H9 (cell line): ENCODE results near the gene TTC3. TPM values are rescaled to one million over a fixed set of nuclear protein-coding genes. Genes with fewer than 3 reads are reported as not detected.

Experiments
- DNase-seq: peaks from one replicate; pipeline ENCODE4 v3.0.0-alpha.2; 2017
- H2AFZ ChIP-seq: one replicate; pipeline ENCODE4 v1.6.1; 2013; ENCODE audit warnings: mild to moderate bottlenecking, low read length, control low read depth, moderate library complexity
- H2AK5ac ChIP-seq: 2 replicates; pipeline ENCODE4 v1.6.1; 2013; ENCODE audit warnings: low read length, control low read depth, mixed read lengths; ENCODE audit not compliant: insufficient read length
- H2BK120ac ChIP-seq: one replicate; pipeline ENCODE4 v1.6.1; 2013; ENCODE audit warnings: low read depth, mild to moderate bottlenecking, low read length, control low read depth, inconsistent platforms; ENCODE audit not compliant: poor library complexity, severe bottlenecking
- H2BK12ac ChIP-seq: 2 replicates; pipeline ENCODE4 v1.6.1; 2013; ENCODE audit warnings: low read length, control low read depth, mixed read lengths, low read depth; ENCODE audit not compliant: insufficient read length
- H2BK15ac ChIP-seq: 2 replicates; pipeline ENCODE4 v1.6.1; 2013; ENCODE audit warnings: low read depth, low read length, control low read depth
- H2BK20ac ChIP-seq: one replicate; pipeline ENCODE4 v1.6.1; 2013; ENCODE audit warnings: low read depth, mild to moderate bottlenecking, low read length, control low read depth, inconsistent platforms; ENCODE audit not compliant: poor library complexity, severe bottlenecking
- H2BK5ac ChIP-seq: 2 replicates; pipeline ENCODE4 v1.6.1; 2013; ENCODE audit warnings: low read length, control low read depth, mixed read lengths; ENCODE audit not compliant: insufficient read length
- H3K14ac ChIP-seq: 2 replicates; pipeline ENCODE4 v1.6.1; 2013; ENCODE audit warnings: low read length, control low read depth; ENCODE audit not compliant: insufficient read depth
- H3K18ac ChIP-seq: 2 replicates; pipeline ENCODE4 v1.6.1; 2013; ENCODE audit warnings: low read depth, mild to moderate bottlenecking, mixed read lengths, low read length, control low read depth; ENCODE audit not compliant: insufficient read length
- H3K23ac ChIP-seq: 2 replicates; pipeline ENCODE4 v1.6.1; 2013; ENCODE audit warnings: low read length, control low read depth, mixed read lengths, low read depth; ENCODE audit not compliant: insufficient read length
- H3K23me2 ChIP-seq: 2 replicates; pipeline ENCODE4 v1.6.1; 2013; ENCODE audit warnings: low read depth, mild to moderate bottlenecking, mixed read lengths, low read length, control low read depth; ENCODE audit not compliant: insufficient read length, poor library complexity, severe bottlenecking
- H3K27ac ChIP-seq: 2 replicates; pipeline ENCODE4 v1.5.1; 2013; ENCODE audit warnings: low read length, control low read depth, mixed read lengths, low read depth; ENCODE audit not compliant: insufficient read length
- H3K27me3 ChIP-seq: 2 replicates; pipeline ENCODE4 v1.6.1; 2013; ENCODE audit warnings: low read length, control low read depth, inconsistent platforms; ENCODE audit not compliant: insufficient read depth
- H3K4ac ChIP-seq: 2 replicates; pipeline ENCODE4 v1.6.1; 2013; ENCODE audit warnings: low read depth, mild to moderate bottlenecking, control low read depth, inconsistent platforms, low read length, moderate library complexity
- H3K4me1 ChIP-seq: 2 replicates; pipeline ENCODE4 v1.6.1; 2013; ENCODE audit warnings: low read length, control low read depth, inconsistent platforms; ENCODE audit not compliant: insufficient read depth
- H3K4me2 ChIP-seq: 2 replicates; pipeline ENCODE4 v1.6.1; 2013; ENCODE audit warnings: low read length, control low read depth, mixed read lengths; ENCODE audit not compliant: insufficient read length, insufficient read depth
- H3K56ac ChIP-seq: 2 replicates; pipeline ENCODE4 v1.6.1; 2013; ENCODE audit warnings: low read depth, mild to moderate bottlenecking, mixed read lengths, low read length, control low read depth; ENCODE audit not compliant: insufficient read length
- H3K79me1 ChIP-seq: 2 replicates; pipeline ENCODE4 v1.6.1; 2013; ENCODE audit warnings: low read depth, mild to moderate bottlenecking, moderate library complexity, low read length, control low read depth, inconsistent platforms; ENCODE audit not compliant: insufficient read depth, poor library complexity, severe bottlenecking
- H3K79me2 ChIP-seq: 2 replicates; pipeline ENCODE4 v1.6.1; 2013; ENCODE audit warnings: low read length, control low read depth, inconsistent platforms; ENCODE audit not compliant: insufficient read depth
- H3K9ac ChIP-seq: 2 replicates; pipeline ENCODE4 v1.6.1; 2013; ENCODE audit warnings: low read length, control low read depth, mixed read lengths; ENCODE audit not compliant: insufficient read length; ENCODE audit errors: extremely low read depth
- H3K9me3 ChIP-seq: one replicate; pipeline ENCODE4 v1.6.1; 2013; ENCODE audit warnings: low read depth, low read length, inconsistent platforms; ENCODE audit not compliant: control insufficient read depth
- H3T11ph ChIP-seq: one replicate; pipeline ENCODE4 v1.6.1; 2013; ENCODE audit warnings: mild to moderate bottlenecking, low read length, control low read depth, inconsistent platforms
- H4K20me1 ChIP-seq: one replicate; pipeline ENCODE4 v1.6.1; 2013; ENCODE audit not compliant: control insufficient read depth, insufficient read length, insufficient read depth
- H4K5ac ChIP-seq: 2 replicates; pipeline ENCODE4 v1.6.1; 2013; ENCODE audit warnings: low read depth, mild to moderate bottlenecking, mixed read lengths, low read length, control low read depth; ENCODE audit not compliant: insufficient read length
- H4K8ac ChIP-seq: replicated peaks from 2 replicates; pipeline ENCODE4 v1.6.1; 2013; ENCODE audit warnings: low read length, control low read depth, mixed read lengths, low read depth; ENCODE audit not compliant: insufficient read length
- H4K91ac ChIP-seq: 2 replicates; pipeline ENCODE4 v1.6.1; 2013; ENCODE audit warnings: low read depth, mild to moderate bottlenecking, moderate library complexity, mixed read lengths, low read length, control low read depth; ENCODE audit not compliant: insufficient read length
- H3K27ac Mint-ChIP-seq, 3 experiments: 2 replicates in 2 of 3; 3 replicates in 1 of 3; pipeline ENCODE4 v1.8.0; 2020 to 2021; ENCODE audit warnings: mixed read lengths in 3 of 3, mild to moderate bottlenecking in 1 of 3, moderate library complexity in 1 of 3
- H3K27me3 Mint-ChIP-seq: 2 replicates; pipeline ENCODE4 v1.8.0; 2021; ENCODE audit warnings: low read depth, mild to moderate bottlenecking, moderate library complexity, mixed read lengths
- H3K36me3 Mint-ChIP-seq, 3 experiments: 2 replicates in 2 of 3; 3 replicates in 1 of 3; pipeline ENCODE4 v1.8.0; 2020 to 2021; ENCODE audit warnings: low read depth in 3 of 3, mixed read lengths in 3 of 3; ENCODE audit not compliant: insufficient read depth in 1 of 3
- H3K4me1 Mint-ChIP-seq, 2 experiments: 2 replicates each; pipeline ENCODE4 v1.8.0; 2020; ENCODE audit warnings: mixed read lengths in 2 of 2
- H3K4me3 Mint-ChIP-seq, 2 experiments: 2 replicates in 1 of 2; 3 replicates in 1 of 2; pipeline ENCODE4 v1.8.0; 2020 to 2021; ENCODE audit warnings: mild to moderate bottlenecking in 2 of 2, mixed read lengths in 2 of 2, moderate library complexity in 1 of 2
- H3K9me3 Mint-ChIP-seq, 2 experiments: 2 replicates in 1 of 2; 3 replicates in 1 of 2; pipeline ENCODE4 v1.8.0; 2020; ENCODE audit warnings: mild to moderate bottlenecking in 2 of 2, mixed read lengths in 2 of 2, moderate library complexity in 1 of 2
- CTCF ChIP-seq: fragments of 200-600 bp; sonication (generic); conservative IDR thresholded peaks from 3 replicates; pipeline ENCODE4 v1.8.0; 2021; ENCODE audit warnings: antibody characterized with exemption, mild to moderate bottlenecking
- WGBS: extraction: QIAGEN DNeasy Blood & Tissue Kit; methylation state at CpG from one replicate; pipeline ENCODE4 v1.1.7; 2013; ENCODE audit warnings: missing lambda C conversion rate, low lambda C conversion rate, mixed read lengths; ENCODE audit not compliant: insufficient read length; ENCODE audit errors: extremely low coverage; 5-methylcytosine and 5-hydroxymethylcytosine counted together
- total RNA-seq: library from RNA; stranded (reverse); gene quantifications from 2 replicates; pipeline ENCODE4 v1.2.1, GENCODE V29; 2021

TTC3 gene
- total RNA-seq, 1 experiment from 2014 or later, result 46.5 TPM

GRCh38 chr21:37073417-37074196 lies 553 bp downstream of the TTC3 start:
- no peak for DNase-seq
- no peak overlapping the region for H2BK12ac ChIP-seq
- WGBS, result no CpG with 5 or more reads among the region's 70 CpGs
- peak overlapping the region; percentile 94 for H3K4me2 ChIP-seq
- peaks cover 5% of the 10 kb centered on the region; the same call in 1 of the 2 replicates for H3K4me1 ChIP-seq
- H2BK15ac ChIP-seq, result no peak overlapping the region
- H4K91ac ChIP-seq, result no peak overlapping the region
- no peaks in the 10 kb centered on the region for H3K79me1 ChIP-seq
- no peak overlapping the region for H3K23ac ChIP-seq
- no peak for TF ChIP-seq CTCF
- Mint-ChIP-seq H3K4me3 (peak overlapping the region; percentile 82 to 94), H3K9me3 (no peaks in the 10 kb centered on the region; a peak in 1 of 5 replicates), H3K27me3 (peaks cover 24% of the 10 kb centered on the region), H3K36me3 (peaks cover 0 to 7% (median 0%) of the 10 kb centered on the region in 3 experiments; a peak in 4 of 7 replicates), H3K4me1 (peaks cover 24 to 30% of the 10 kb centered on the region in 2 experiments), H3K27ac (0 out of 7 replicates have a peak overlapping the region, but pooled peaks of 1 of the 3 experiments have one; percentile 73)
- H2BK20ac ChIP-seq, result no peak overlapping the region
- H3K27ac ChIP-seq, result no peak overlapping the region
- H2AK5ac ChIP-seq, result no peak overlapping the region
- H3K79me2 ChIP-seq, result 0 out of 2 replicates have a peak, but pooled peaks cover 3% of the 10 kb centered on the region
- H4K20me1 ChIP-seq, result no peaks in the 10 kb centered on the region
- no peak overlapping the region for H2BK120ac ChIP-seq
- no peak overlapping the region for H3K18ac ChIP-seq
- H3T11ph ChIP-seq, result no peak overlapping the region
- H3K9me3 ChIP-seq, result no peaks in the 10 kb centered on the region
- no peak overlapping the region for H2BK5ac ChIP-seq
- no peak overlapping the region for H3K56ac ChIP-seq
- H4K5ac ChIP-seq, result no peak overlapping the region
- no peak overlapping the region for H2AFZ ChIP-seq
- H3K23me2 ChIP-seq, result peaks cover 14% of the 10 kb centered on the region
- H4K8ac ChIP-seq, result no peak overlapping the region
- no peak overlapping the region; the same call in 1 of the 2 replicates for H3K14ac ChIP-seq
- H3K4ac ChIP-seq, result no peak overlapping the region
- peak overlapping the region; percentile 36 for H3K9ac ChIP-seq
- peaks cover 11% of the 10 kb centered on the region; the same call in 1 of the 2 replicates for H3K27me3 ChIP-seq
